Endodermal cell (in vitro differentiated cells): ENCODE measurements around the gene EYA3. TPM values are rescaled to one million over a fixed set of nuclear protein-coding genes. Genes with fewer than 3 reads are reported as not detected.
A peak's percentile ranks its signal among the peaks of the same experiment; 100 is the strongest.

Experiments used
- DNase-seq: peaks from one replicate; pipeline ENCODE4 v3.0.0-alpha.2; 2017
- H3K27ac ChIP-seq: 2 replicates; pipeline ENCODE4 v1.5.1; 2013; ENCODE audit warnings: mild to moderate bottlenecking, low read depth, low read length, moderate library complexity
- H3K27me3 ChIP-seq: 2 replicates; pipeline ENCODE4 v1.6.1; 2013; ENCODE audit warnings: mild to moderate bottlenecking, low read length, moderate library complexity; ENCODE audit not compliant: insufficient read depth, control insufficient read depth, poor library complexity, severe bottlenecking
- H3K36me3 ChIP-seq: 2 replicates; pipeline ENCODE4 v1.7.0; 2013; ENCODE audit warnings: mild to moderate bottlenecking, low read length, moderate library complexity; ENCODE audit not compliant: control insufficient read depth, insufficient read depth
- H3K4me1 ChIP-seq: one replicate; pipeline ENCODE4 v1.7.0; 2013; ENCODE audit warnings: low read length; ENCODE audit not compliant: control insufficient read depth, insufficient read depth
- H3K4me3 ChIP-seq: 2 replicates; pipeline ENCODE4 v1.5.1; 2013; ENCODE audit warnings: mild to moderate bottlenecking, low read length, moderate library complexity
- H3K9ac ChIP-seq: 2 replicates; pipeline ENCODE4 v1.6.1; 2013; ENCODE audit warnings: mild to moderate bottlenecking, low read length, moderate library complexity; ENCODE audit not compliant: poor library complexity, severe bottlenecking; ENCODE audit errors: extremely low read depth
- H3K9me3 ChIP-seq: 2 replicates; pipeline ENCODE4 v1.6.1; 2013; ENCODE audit warnings: mild to moderate bottlenecking, low read length, moderate library complexity; ENCODE audit not compliant: control insufficient read depth
- H3K27ac Mint-ChIP-seq: 2 replicates; pipeline ENCODE4 v1.8.0; 2020; ENCODE audit warnings: mixed read lengths
- H3K27me3 Mint-ChIP-seq: 2 replicates; pipeline ENCODE4 v1.8.0; 2021; ENCODE audit warnings: mild to moderate bottlenecking, mixed read lengths; ENCODE audit not compliant: insufficient read depth
- H3K36me3 Mint-ChIP-seq: 2 replicates; pipeline ENCODE4 v1.8.0; 2020; ENCODE audit warnings: low read depth, mixed read lengths
- H3K4me1 Mint-ChIP-seq: 2 replicates; pipeline ENCODE4 v1.8.0; 2020; ENCODE audit warnings: mixed read lengths
- H3K4me3 Mint-ChIP-seq: 2 replicates; pipeline ENCODE4 v1.8.0; 2020; ENCODE audit warnings: mild to moderate bottlenecking, moderate library complexity, mixed read lengths
- H3K9me3 Mint-ChIP-seq: 2 replicates; pipeline ENCODE4 v1.8.0; 2020; ENCODE audit warnings: mild to moderate bottlenecking, mixed read lengths
- WGBS, 2 experiments: methylation state at CpG; one replicate each; pipeline versions ENCODE4 v1.1.5 to v1.1.7; 2013; ENCODE audit warnings: missing lambda C conversion rate in 2 of 2, mixed read lengths in 1 of 2; ENCODE audit not compliant: insufficient coverage in 1 of 2, insufficient read length in 1 of 2; 5-methylcytosine and 5-hydroxymethylcytosine counted together
- total RNA-seq, 2 donors: library from RNA; stranded (reverse); fragmentation: NEBNext Ultra II Directional in 1 of 2; extraction: Animal tissue kit (Norgen Biotek cat#: 25700) in 1 of 2; gene quantifications; 2 replicates in 1 of 2; 3 replicates in 1 of 2; pipeline ENCODE4 v1.2.1, GENCODE V29; 2021
- TF ChIP-seq, protein P1 (sequence below): fragments of 200-600 bp; sonication (generic); conservative IDR thresholded peaks from 2 replicates; pipeline ENCODE4 v1.5.0; 2021; ENCODE audit warnings: antibody characterized with exemption, mild to moderate bottlenecking

Gene EYA3
- total RNA-seq, 2 donors from 2014 or later: 29.3 to 32.8 TPM

DNA sequence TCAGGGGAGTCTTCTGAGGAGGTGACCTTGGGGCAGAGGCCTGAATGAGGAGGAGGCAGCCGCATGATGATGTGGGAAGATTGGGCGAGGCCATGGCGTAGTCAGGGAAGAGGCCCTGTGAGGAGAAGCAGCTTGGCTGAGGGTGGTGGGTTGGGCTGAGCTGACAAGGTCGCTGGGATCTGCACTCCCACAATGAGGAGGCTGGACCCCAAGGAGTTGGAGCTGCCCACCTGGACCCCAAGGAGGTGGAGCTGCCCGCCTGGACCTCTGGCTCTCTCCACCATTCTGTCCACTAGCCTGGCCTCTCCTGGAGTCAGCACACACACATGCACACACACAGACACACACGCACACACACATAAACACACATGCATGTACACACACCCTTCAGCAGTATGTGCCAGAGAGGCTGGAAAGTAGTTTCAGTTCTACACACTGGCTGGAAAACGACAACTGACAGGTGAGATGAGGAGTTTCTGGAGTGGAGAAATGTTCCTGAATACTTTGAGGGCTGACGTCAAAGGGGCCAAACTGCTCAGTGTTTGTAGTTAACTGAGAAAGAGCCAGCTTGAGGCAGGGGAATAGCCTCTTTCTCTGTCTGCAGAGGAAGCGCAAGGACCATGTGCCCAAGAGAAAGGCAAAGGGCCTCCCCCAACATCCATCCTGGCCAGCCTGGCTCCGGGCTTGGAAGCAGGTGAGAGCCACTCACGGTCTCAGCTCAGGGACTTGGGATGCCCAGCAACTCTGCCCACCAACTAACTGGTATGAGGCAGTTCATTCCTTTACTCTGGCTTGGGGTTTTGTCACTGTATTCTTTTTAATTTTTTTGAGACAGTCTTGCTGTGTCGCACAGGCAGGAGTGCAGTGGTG is 146.5 kb downstream of the EYA3 start:
- H3K9me3 ChIP-seq: no peaks in the 10 kb centered on the region
- peaks cover 3% of the 10 kb centered on the region for H3K4me1 ChIP-seq
- Mint-ChIP-seq H3K9me3 (no peaks in the 10 kb centered on the region), H3K27ac (no peak overlapping the region), H3K4me1 (peaks cover 15% of the 10 kb centered on the region), H3K36me3 (peaks cover 6% of the 10 kb centered on the region), H3K27me3 (no peaks in the 10 kb centered on the region), H3K4me3 (no peak overlapping the region)
- H3K27me3 ChIP-seq: no peaks in the 10 kb centered on the region
- no peak overlapping the region for H3K27ac ChIP-seq
- H3K9ac ChIP-seq: no peak overlapping the region
- H3K36me3 ChIP-seq: no peaks in the 10 kb centered on the region
- no peak for DNase-seq
- WGBS, 2 experiments: 88 to 95% methylated on average over 8 to 12 of the region's 12 CpGs
- TF ChIP-seq, protein P1, sequence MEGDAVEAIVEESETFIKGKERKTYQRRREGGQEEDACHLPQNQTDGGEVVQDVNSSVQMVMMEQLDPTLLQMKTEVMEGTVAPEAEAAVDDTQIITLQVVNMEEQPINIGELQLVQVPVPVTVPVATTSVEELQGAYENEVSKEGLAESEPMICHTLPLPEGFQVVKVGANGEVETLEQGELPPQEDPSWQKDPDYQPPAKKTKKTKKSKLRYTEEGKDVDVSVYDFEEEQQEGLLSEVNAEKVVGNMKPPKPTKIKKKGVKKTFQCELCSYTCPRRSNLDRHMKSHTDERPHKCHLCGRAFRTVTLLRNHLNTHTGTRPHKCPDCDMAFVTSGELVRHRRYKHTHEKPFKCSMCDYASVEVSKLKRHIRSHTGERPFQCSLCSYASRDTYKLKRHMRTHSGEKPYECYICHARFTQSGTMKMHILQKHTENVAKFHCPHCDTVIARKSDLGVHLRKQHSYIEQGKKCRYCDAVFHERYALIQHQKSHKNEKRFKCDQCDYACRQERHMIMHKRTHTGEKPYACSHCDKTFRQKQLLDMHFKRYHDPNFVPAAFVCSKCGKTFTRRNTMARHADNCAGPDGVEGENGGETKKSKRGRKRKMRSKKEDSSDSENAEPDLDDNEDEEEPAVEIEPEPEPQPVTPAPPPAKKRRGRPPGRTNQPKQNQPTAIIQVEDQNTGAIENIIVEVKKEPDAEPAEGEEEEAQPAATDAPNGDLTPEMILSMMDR: no peak
- no peak overlapping the region for H3K4me3 ChIP-seq

DNA sequence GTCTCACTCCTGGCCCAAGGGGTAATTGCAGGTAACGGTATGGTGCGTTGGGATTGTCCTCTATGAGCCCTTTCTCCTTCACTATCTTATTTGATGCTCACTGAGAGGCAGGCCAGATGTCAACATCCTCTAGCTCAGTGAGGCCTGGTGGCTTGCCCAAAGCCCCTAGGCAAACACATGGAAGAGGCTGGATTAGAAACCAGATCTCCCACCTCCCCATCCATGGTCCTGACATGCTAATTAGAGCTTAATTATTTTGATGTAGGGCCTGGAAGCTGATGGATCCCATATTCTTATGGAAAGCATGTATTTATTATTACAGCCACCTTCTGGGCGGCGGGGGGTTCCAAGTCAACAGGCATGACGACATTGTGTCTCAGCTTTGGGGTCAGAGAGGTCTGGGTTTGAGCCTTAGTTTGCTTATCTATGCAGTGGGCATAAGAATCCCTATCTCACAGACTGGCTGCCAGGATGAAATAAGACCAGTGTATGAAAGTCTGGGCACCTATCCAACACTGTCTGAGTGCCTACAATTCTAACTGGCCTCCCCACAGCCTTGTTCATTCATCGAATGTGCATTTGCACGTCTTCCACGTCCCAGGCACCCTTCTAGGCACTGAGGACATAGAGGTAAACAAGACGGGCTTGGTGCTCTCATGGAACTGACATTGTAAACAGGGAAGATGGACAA is 147.4 kb downstream of the EYA3 start:
- no peak overlapping the region for H3K4me3 ChIP-seq
- Mint-ChIP-seq H3K4me3 (no peak overlapping the region), H3K9me3 (no peaks in the 10 kb centered on the region), H3K36me3 (peaks cover 3% of the 10 kb centered on the region), H3K4me1 (peaks cover 15% of the 10 kb centered on the region), H3K27ac (no peak overlapping the region), H3K27me3 (no peaks in the 10 kb centered on the region)
- H3K27me3 ChIP-seq: no peaks in the 10 kb centered on the region
- no peaks in the 10 kb centered on the region for H3K36me3 ChIP-seq
- DNase-seq: no peak
- peaks cover 3% of the 10 kb centered on the region for H3K4me1 ChIP-seq
- no peak overlapping the region for H3K27ac ChIP-seq
- 94 to 99% methylated on average over 8 to 9 of the region's 9 CpGs for WGBS, 2 experiments
- TF ChIP-seq, protein P1: no peak
- H3K9me3 ChIP-seq: no peaks in the 10 kb centered on the region
- H3K9ac ChIP-seq: no peak overlapping the region

DNA sequence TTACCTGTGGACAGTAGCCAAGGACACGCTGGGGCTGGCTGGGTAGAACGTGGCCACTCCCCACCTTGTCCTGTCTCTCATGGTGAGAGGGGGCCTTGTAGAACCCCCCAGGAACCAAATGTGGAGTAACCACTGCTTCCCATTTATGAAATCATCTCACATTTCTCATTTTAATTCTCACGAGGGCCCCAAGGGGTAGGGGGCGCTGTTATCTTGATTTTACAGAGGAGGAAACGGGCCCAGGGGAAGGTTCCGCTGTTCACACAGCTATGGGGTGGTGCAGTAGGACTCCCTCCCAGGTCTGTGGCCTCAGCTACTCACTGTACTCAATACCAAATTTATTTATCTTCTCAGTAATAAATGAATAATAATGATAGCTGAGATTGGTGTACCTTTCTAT is 148.1 kb downstream of the EYA3 start:
- TF ChIP-seq, protein P1: peak; percentile 61
- peak; percentile 84 for DNase-seq
- Histone ChIP-seq H3K27me3 (no peaks in the 10 kb centered on the region), H3K4me3 (no peak overlapping the region), H3K36me3 (no peaks in the 10 kb centered on the region), H3K9me3 (no peaks in the 10 kb centered on the region), H3K4me1 (no peaks in the 10 kb centered on the region), H3K27ac (no peak overlapping the region), H3K9ac (no peak overlapping the region)
- Mint-ChIP-seq H3K9me3 (no peaks in the 10 kb centered on the region), H3K4me3 (no peak overlapping the region), H3K4me1 (peaks cover 22% of the 10 kb centered on the region), H3K27ac (peak overlapping the region; percentile 72), H3K27me3 (peaks cover 6% of the 10 kb centered on the region), H3K36me3 (peaks cover 3% of the 10 kb centered on the region)
- 63 to 90% methylated on average over 2 to 6 of the region's 6 CpGs for WGBS, 2 experiments
